ENCODE results near the gene USPL1. TPM values are rescaled to one million over a fixed set of nuclear protein-coding genes. Genes with fewer than 3 reads are reported as not detected.

Gene USPL1
- total and polyA plus RNA-seq, 5 donors, result 5.7 to 12.3 (median 10.4) TPM

- DNase-seq (peak in 1 of 3 donors; percentile 40), ATAC-seq (peak; percentile 47 to 74)
- H3K27ac ChIP-seq (ENCODE audit: low read length), result peak overlapping the region; percentile 56
- H3K4me1 ChIP-seq (ENCODE audit: control insufficient read depth, insufficient read depth, low read length), result peaks cover 4% of the 10 kb centered on the region
- no peak overlapping the region for H3K4me3 ChIP-seq (ENCODE audit: low read length)
- H3K9me3 ChIP-seq (ENCODE audit: control insufficient read depth, low read length), result no peaks in the 10 kb centered on the region
- WGBS, result 49% methylated on average over 8 of the region's 8 CpGs
- H3K27me3 ChIP-seq (ENCODE audit: control insufficient read depth, insufficient read depth), result no peaks in the 10 kb centered on the region
- intact Hi-C loops (cut with DNase I), result no loop called here
Measured at GRCh38 chr13:30697177-30697953, 79.6 kb downstream of the USPL1 start.

GRCh38 chr13:30697996-30698401 lies 80.3 kb downstream of the USPL1 start:
- intact Hi-C loops (cut with DNase I), result no loop called here
- DNase-seq (no peak), ATAC-seq (no peak)

GRCh38 chr13:30698488-30699005 lies 80.8 kb downstream of the USPL1 start:
- H3K4me1 ChIP-seq (ENCODE audit: control insufficient read depth, insufficient read depth, low read length), result peaks cover 4% of the 10 kb centered on the region
- no peaks in the 10 kb centered on the region for H3K27me3 ChIP-seq (ENCODE audit: control insufficient read depth, insufficient read depth)
- DNase-seq (no peak), ATAC-seq (no peak)
- intact Hi-C loops (cut with DNase I), result no loop called here
- no peak overlapping the region for H3K4me3 ChIP-seq (ENCODE audit: low read length)
- WGBS, result 87% methylated on average over 15 of the region's 15 CpGs
- H3K27ac ChIP-seq (ENCODE audit: low read length), result no peak overlapping the region
- H3K9me3 ChIP-seq (ENCODE audit: control insufficient read depth, low read length), result no peaks in the 10 kb centered on the region

More at GRCh38 chr13:30697996-30698401, 80.3 kb downstream of the USPL1 start:
- Histone ChIP-seq H3K27me3 (ENCODE audit: control insufficient read depth, insufficient read depth) (no peaks in the 10 kb centered on the region), H3K9me3 (ENCODE audit: control insufficient read depth, low read length) (no peaks in the 10 kb centered on the region), H3K4me3 (ENCODE audit: low read length) (no peak overlapping the region), H3K27ac (ENCODE audit: low read length) (no peak overlapping the region), H3K4me1 (ENCODE audit: control insufficient read depth, insufficient read depth, low read length) (peaks cover 4% of the 10 kb centered on the region)
- 37% methylated on average over 7 of the region's 7 CpGs for WGBS

GRCh38 chr13:30700364-30700763 lies 82.6 kb downstream of the USPL1 start:
- Histone ChIP-seq H3K27ac (ENCODE audit: low read length) (no peak overlapping the region), H3K4me1 (ENCODE audit: control insufficient read depth, insufficient read depth, low read length) (peaks cover 4% of the 10 kb centered on the region), H3K27me3 (ENCODE audit: control insufficient read depth, insufficient read depth) (no peaks in the 10 kb centered on the region), H3K4me3 (ENCODE audit: low read length) (no peak overlapping the region), H3K9me3 (ENCODE audit: control insufficient read depth, low read length) (no peaks in the 10 kb centered on the region)
- ATAC-seq (no peak), DNase-seq (no peak)
- 53% methylated on average over 5 of the region's 5 CpGs for WGBS
- intact Hi-C loops (cut with DNase I), result no loop called here

GRCh38 chr13:30702006-30702405 lies 84.3 kb downstream of the USPL1 start:
- ATAC-seq (no peak), DNase-seq (no peak)
- H3K27ac ChIP-seq (ENCODE audit: low read length), result no peak overlapping the region
- H3K4me1 ChIP-seq (ENCODE audit: control insufficient read depth, insufficient read depth, low read length), result peaks cover 1% of the 10 kb centered on the region
- intact Hi-C loops (cut with DNase I), result no loop called here
- no peaks in the 10 kb centered on the region for H3K9me3 ChIP-seq (ENCODE audit: control insufficient read depth, low read length)
- no peaks in the 10 kb centered on the region for H3K27me3 ChIP-seq (ENCODE audit: control insufficient read depth, insufficient read depth)
- 93% methylated on average over 4 of the region's 4 CpGs for WGBS
- H3K4me3 ChIP-seq (ENCODE audit: low read length), result no peak overlapping the region

- WGBS, result 63% methylated on average over 6 of the region's 6 CpGs
- no peak for ATAC-seq
Measured at GRCh38 chr13:30704596-30704995, 86.9 kb downstream of the USPL1 start.

GRCh38 chr13:30705680-30706079 lies 88.0 kb downstream of the USPL1 start:
- DNase-seq (no peak), ATAC-seq (no peak)
- no peak overlapping the region for H3K4me3 ChIP-seq (ENCODE audit: low read length)
- H3K27ac ChIP-seq (ENCODE audit: low read length), result no peak overlapping the region
- no peaks in the 10 kb centered on the region for H3K4me1 ChIP-seq (ENCODE audit: control insufficient read depth, insufficient read depth, low read length)
- no peaks in the 10 kb centered on the region for H3K9me3 ChIP-seq (ENCODE audit: control insufficient read depth, low read length)
- intact Hi-C loops (cut with DNase I), result no loop called here
- WGBS, result 89% methylated on average over 4 of the region's 4 CpGs
- no peaks in the 10 kb centered on the region for H3K27me3 ChIP-seq (ENCODE audit: control insufficient read depth, insufficient read depth)

More at GRCh38 chr13:30704596-30704995, 86.9 kb downstream of the USPL1 start:
- H3K27ac ChIP-seq (ENCODE audit: low read length), result no peak overlapping the region
- no peaks in the 10 kb centered on the region for H3K27me3 ChIP-seq (ENCODE audit: control insufficient read depth, insufficient read depth)
- no peaks in the 10 kb centered on the region for H3K9me3 ChIP-seq (ENCODE audit: control insufficient read depth, low read length)
- intact Hi-C loops (cut with DNase I), result no loop called here
- no peaks in the 10 kb centered on the region for H3K4me1 ChIP-seq (ENCODE audit: control insufficient read depth, insufficient read depth, low read length)
- DNase-seq, result no peak
- H3K4me3 ChIP-seq (ENCODE audit: low read length), result no peak overlapping the region

- no peaks in the 10 kb centered on the region for H3K9me3 ChIP-seq (ENCODE audit: control insufficient read depth, low read length)
- no peaks in the 10 kb centered on the region for H3K27me3 ChIP-seq (ENCODE audit: control insufficient read depth, insufficient read depth)
- no peak overlapping the region for H3K27ac ChIP-seq (ENCODE audit: low read length)
- no peak overlapping the region for H3K4me3 ChIP-seq (ENCODE audit: low read length)
- 43% methylated on average over 3 of the region's 3 CpGs for WGBS
- H3K4me1 ChIP-seq (ENCODE audit: control insufficient read depth, insufficient read depth, low read length), result peaks cover 2% of the 10 kb centered on the region
- DNase-seq, result no peak
- no peak for ATAC-seq
- intact Hi-C loops (cut with DNase I), result no loop called here
Measured at GRCh38 chr13:30708541-30708940, 90.8 kb downstream of the USPL1 start.

Other genes starting within 250 kb of the USPL1 start
- not detected for gene UBE2L5, start 195.4 kb upstream of the USPL1 start, total RNA-seq
- gene UBE2L5, start 195.4 kb upstream of the USPL1 start, polyA plus RNA-seq, result not detected
- 100 to 1,000 TPM; 185 to 198 (median 192) TPM for gene HMGB1, start 152.0 kb upstream of the USPL1 start, total RNA-seq
- gene HMGB1, start 152.0 kb upstream of the USPL1 start, polyA plus RNA-seq, result 259 TPM
- 10 to 100 TPM in 1 of 4 donors, 1 to 10 TPM in 3; 3.3 to 12.4 (median 8.2) TPM for gene ALOX5AP, start 117.6 kb downstream of the USPL1 start, total RNA-seq
- gene ALOX5AP, start 117.6 kb downstream of the USPL1 start, polyA plus RNA-seq, result 1.9 TPM